PC-9 (cell line): ENCODE data around the gene HS3ST4. TPM values are rescaled to one million over a fixed set of nuclear protein-coding genes. Genes with fewer than 3 reads are reported as not detected.

Experiments used
- BruUV-seq: library from RNA; stranded (reverse); fragments of 400-500 nt; replicated peaks from 2 replicates; lab custom pipeline; 2021; lab: Mats Ljungman, UMichigan
- CTCF ChIA-PET: fragments of 300-600 bp; sonication (Branson Sonifier 250); formaldehyde crosslinking; loops from one replicate; lab custom pipeline; 2022; ENCODE audit warnings: antibody characterized with exemption; lab: Charles Lee
- POLR2A ChIA-PET: fragments of 300-600 bp; sonication (Branson Sonifier 250); formaldehyde crosslinking; loops from one replicate; lab custom pipeline; 2022; ENCODE audit warnings: antibody characterized with exemption; ENCODE audit not compliant: unreplicated experiment; lab: Charles Lee
- DNase-seq, 2 experiments: peaks; one replicate each; pipeline versions ENCODE4 v3.0.0 to v3.0.0-alpha.2; 2015 to 2022; ENCODE audit warnings: mixed read lengths in 1 of 2
- H2AFZ ChIP-seq: fragments of 200-600 bp; sonication (generic); 2 replicates; pipeline ENCODE4 v1.8.1; 2017; ENCODE audit warnings: antibody characterized with exemption
- H3F3A ChIP-seq: fragments of 200-600 bp; sonication (generic); 2 replicates; pipeline ENCODE4 v1.8.1; 2017; ENCODE audit warnings: antibody characterized with exemption, mild to moderate bottlenecking, low read depth; ENCODE audit not compliant: insufficient read depth
- H3K27ac ChIP-seq: fragments of 200-600 bp; sonication (generic); 2 replicates; pipeline ENCODE4 v1.6.1; 2016; ENCODE audit warnings: mixed run types
- H3K27me3 ChIP-seq: fragments of 200-600 bp; sonication (generic); 2 replicates; pipeline ENCODE4 v1.6.1; 2016; ENCODE audit warnings: low read depth, mixed run types; ENCODE audit not compliant: insufficient read depth
- H3K36me3 ChIP-seq: fragments of 200-600 bp; sonication (generic); 2 replicates; pipeline ENCODE4 v1.6.1; 2016; ENCODE audit warnings: low read depth, mixed run types
- H3K4me1 ChIP-seq: fragments of 200-600 bp; sonication (generic); replicated peaks from 2 replicates; pipeline ENCODE4 v1.6.1; 2016; ENCODE audit warnings: mixed run types; ENCODE audit not compliant: insufficient read depth
- H3K4me2 ChIP-seq: fragments of 200-600 bp; sonication (generic); 2 replicates; pipeline ENCODE4 v1.6.1; 2017; ENCODE audit warnings: mixed run types
- H3K4me3 ChIP-seq: fragments of 200-600 bp; sonication (generic); 2 replicates; pipeline ENCODE4 v1.6.1; 2016; ENCODE audit warnings: mixed run types
- H3K79me2 ChIP-seq: fragments of 200-600 bp; sonication (generic); 2 replicates; pipeline ENCODE4 v1.6.1; 2017; ENCODE audit warnings: low read depth, mixed run types
- H3K9me2 ChIP-seq: fragments of 200-600 bp; sonication (generic); 2 replicates; pipeline ENCODE4 v1.8.1; 2017; ENCODE audit warnings: mild to moderate bottlenecking; ENCODE audit not compliant: insufficient read depth
- H3K9me3 ChIP-seq: fragments of 200-600 bp; sonication (generic); 2 replicates; pipeline ENCODE4 v1.8.1; 2016; ENCODE audit warnings: low read depth; ENCODE audit not compliant: insufficient read depth
- H4K20me1 ChIP-seq: fragments of 200-600 bp; sonication (generic); 2 replicates; pipeline ENCODE4 v1.8.1; 2017; ENCODE audit not compliant: insufficient read depth
- EZH2 ChIP-seq: fragments of 200-600 bp; sonication (generic); IDR thresholded peaks from 2 replicates; pipeline ENCODE4 v1.8.0; 2017; ENCODE audit warnings: antibody characterized with exemption, low read depth
- intact Hi-C: fragments of 100-400 bp; cut with micrococcal nuclease; formaldehyde crosslinking; loops from one replicate; pipeline ENCODE4 v1.10.0; 2022; ENCODE audit not compliant: unreplicated experiment
- total RNA-seq: library from RNA; stranded (reverse); gene quantifications from 2 replicates; pipeline ENCODE4 v1.2.3, GENCODE V29; 2021
- TF ChIP-seq, protein P1 (sequence below): fragments of 200-600 bp; sonication (generic); conservative IDR thresholded peaks from 2 replicates; pipeline ENCODE4 v1.6.1; 2017; ENCODE audit warnings: mixed run types, antibody characterized with exemption, mild to moderate bottlenecking, moderate library complexity

HS3ST4 gene
- total RNA-seq, 1 experiment from 2014 or later, result not detected

DNA sequence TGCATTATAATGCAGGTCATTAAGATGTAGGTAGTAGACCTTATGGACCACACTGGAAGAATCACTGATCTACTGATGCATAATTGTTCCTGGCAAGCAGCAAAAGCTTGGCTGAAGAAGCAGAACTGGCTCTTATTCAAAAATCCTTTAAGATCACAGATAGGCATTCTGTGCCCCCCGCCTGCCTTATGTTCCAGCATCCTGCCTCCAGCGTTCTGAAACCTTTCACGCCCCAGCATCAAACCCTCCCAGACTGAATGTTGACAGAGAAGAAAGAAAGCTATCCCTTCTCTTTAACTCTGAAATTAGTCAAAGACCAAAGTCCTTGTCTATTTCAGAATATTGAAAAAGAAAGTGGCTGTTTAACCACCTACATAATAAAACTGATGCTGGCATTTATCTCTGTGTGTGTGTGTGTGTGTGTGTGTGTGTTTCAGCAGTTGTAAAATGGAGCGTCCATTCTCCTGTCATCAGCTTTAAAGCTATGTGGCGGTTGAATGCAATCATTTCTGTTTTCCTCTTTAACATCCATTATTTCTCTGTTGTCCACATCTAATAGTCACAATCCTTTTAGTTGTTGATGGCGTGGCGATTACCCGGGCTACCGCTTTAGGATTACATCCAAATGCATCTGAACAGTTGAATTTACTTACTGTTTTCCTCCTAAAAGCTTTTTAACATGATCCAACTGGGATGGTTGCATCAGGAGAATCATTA lies 350.4 kb downstream of the HS3ST4 start:
- Histone ChIP-seq H3K79me2 (no peaks in the 10 kb centered on the region), H3K9me2 (no peaks in the 10 kb centered on the region), H3K4me1 (no peaks in the 10 kb centered on the region), H3K9me3 (no peaks in the 10 kb centered on the region), H4K20me1 (no peaks in the 10 kb centered on the region), H3F3A (no peaks in the 10 kb centered on the region), H3K4me2 (no peak overlapping the region), H3K27me3 (peaks cover 8% of the 10 kb centered on the region; the same call in 1 of the 2 replicates), H3K4me3 (no peak overlapping the region), H3K27ac (no peak overlapping the region), H2AFZ (no peak overlapping the region), H3K36me3 (no peaks in the 10 kb centered on the region)
- CTCF ChIA-PET, result no interaction called here
- DNase-seq, result no peak
- POLR2A ChIA-PET, result interaction anchor here (0.6 kb wide), 1 partner anchor 9 kb away, joined by 10 read pairs; no protein-coding TSS in a partner anchor
- intact Hi-C loops, result no loop called here
- BruUV-seq, result no TSS peak
- no peak for TF ChIP-seq EZH2
- TF ChIP-seq, protein P1, sequence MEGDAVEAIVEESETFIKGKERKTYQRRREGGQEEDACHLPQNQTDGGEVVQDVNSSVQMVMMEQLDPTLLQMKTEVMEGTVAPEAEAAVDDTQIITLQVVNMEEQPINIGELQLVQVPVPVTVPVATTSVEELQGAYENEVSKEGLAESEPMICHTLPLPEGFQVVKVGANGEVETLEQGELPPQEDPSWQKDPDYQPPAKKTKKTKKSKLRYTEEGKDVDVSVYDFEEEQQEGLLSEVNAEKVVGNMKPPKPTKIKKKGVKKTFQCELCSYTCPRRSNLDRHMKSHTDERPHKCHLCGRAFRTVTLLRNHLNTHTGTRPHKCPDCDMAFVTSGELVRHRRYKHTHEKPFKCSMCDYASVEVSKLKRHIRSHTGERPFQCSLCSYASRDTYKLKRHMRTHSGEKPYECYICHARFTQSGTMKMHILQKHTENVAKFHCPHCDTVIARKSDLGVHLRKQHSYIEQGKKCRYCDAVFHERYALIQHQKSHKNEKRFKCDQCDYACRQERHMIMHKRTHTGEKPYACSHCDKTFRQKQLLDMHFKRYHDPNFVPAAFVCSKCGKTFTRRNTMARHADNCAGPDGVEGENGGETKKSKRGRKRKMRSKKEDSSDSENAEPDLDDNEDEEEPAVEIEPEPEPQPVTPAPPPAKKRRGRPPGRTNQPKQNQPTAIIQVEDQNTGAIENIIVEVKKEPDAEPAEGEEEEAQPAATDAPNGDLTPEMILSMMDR, result no peak

DNA sequence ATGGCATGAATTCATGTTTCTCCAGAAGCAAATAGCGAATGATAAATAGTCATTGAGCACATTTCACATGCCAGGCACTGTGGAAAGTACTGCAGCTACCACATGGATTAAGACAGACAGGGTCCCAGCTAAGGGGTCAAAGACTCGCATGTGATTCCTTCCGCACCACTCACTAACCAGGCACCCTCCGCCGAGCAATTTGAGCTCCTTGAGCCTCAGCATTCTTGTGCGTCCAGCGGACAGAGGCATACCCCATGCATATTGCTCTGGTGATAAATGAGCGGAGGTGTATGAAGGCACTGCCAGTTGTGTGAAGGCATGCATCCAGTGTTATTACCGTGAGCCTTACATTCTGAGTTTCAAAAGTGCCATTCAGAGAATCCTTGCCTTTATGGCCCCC lies 358.7 kb downstream of the HS3ST4 start:
- H3K4me1 ChIP-seq, result no peaks in the 10 kb centered on the region
- no peaks in the 10 kb centered on the region for H3F3A ChIP-seq
- H4K20me1 ChIP-seq, result no peaks in the 10 kb centered on the region
- H3K9me3 ChIP-seq, result no peaks in the 10 kb centered on the region
- ChIA-PET POLR2A (no interaction called here), CTCF (no interaction called here)
- H3K36me3 ChIP-seq, result no peaks in the 10 kb centered on the region
- no peaks in the 10 kb centered on the region for H3K79me2 ChIP-seq
- H3K9me2 ChIP-seq, result no peaks in the 10 kb centered on the region
- TF ChIP-seq, protein P1, result no peak
- TF ChIP-seq EZH2, result no peak
- no peak overlapping the region for H3K4me2 ChIP-seq
- H2AFZ ChIP-seq, result no peak overlapping the region
- intact Hi-C loops, result no loop called here
- no peak overlapping the region for H3K4me3 ChIP-seq
- BruUV-seq, result no TSS peak
- peaks cover 4% of the 10 kb centered on the region; the same call in 1 of the 2 replicates for H3K27me3 ChIP-seq
- DNase-seq, result no peak
- no peak overlapping the region for H3K27ac ChIP-seq

DNA sequence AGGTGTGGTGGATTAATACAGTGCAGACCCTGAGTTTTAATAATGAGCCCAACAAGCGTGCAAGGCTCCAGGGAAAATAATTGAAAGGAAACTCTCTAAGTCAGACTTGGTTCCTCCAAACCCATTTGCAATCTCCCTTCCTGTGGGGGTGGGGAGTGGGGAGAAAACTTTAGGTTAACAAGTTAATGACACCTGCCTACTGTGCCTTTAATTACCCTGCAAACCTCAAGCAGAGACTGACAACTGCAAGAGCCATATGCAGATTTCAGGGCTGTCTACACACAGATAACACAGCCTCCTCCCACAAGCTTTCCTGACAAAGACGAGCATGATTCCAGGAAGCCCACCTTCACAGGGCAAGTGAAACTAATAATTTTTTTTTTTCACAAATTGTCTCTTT lies 359.3 kb downstream of the HS3ST4 start:
- ChIA-PET POLR2A (no interaction called here), CTCF (no interaction called here)
- Histone ChIP-seq H3K27me3 (peaks cover 4% of the 10 kb centered on the region; the same call in 1 of the 2 replicates), H3K36me3 (no peaks in the 10 kb centered on the region), H3F3A (no peaks in the 10 kb centered on the region), H3K9me2 (no peaks in the 10 kb centered on the region), H3K4me2 (no peak overlapping the region), H3K4me3 (no peak overlapping the region), H3K79me2 (no peaks in the 10 kb centered on the region), H2AFZ (no peak overlapping the region), H3K9me3 (no peaks in the 10 kb centered on the region), H3K27ac (no peak overlapping the region), H4K20me1 (no peaks in the 10 kb centered on the region), H3K4me1 (no peaks in the 10 kb centered on the region)
- TF ChIP-seq, protein P1, result no peak
- TF ChIP-seq EZH2, result no peak
- no TSS peak for BruUV-seq
- DNase-seq, result no peak
- intact Hi-C loops, result no loop called here
